HL-60/S4 treated with retinoic acid at 250 ng/mL for 4 days and 3 days (cell line): Measurements from ENCODE around the gene ZMYND10.

Experiments used
- in situ Hi-C: fragments of 300-500 bp; cut with MboI; formaldehyde crosslinking; loops from 2 replicates; pipeline ENCODE4 v1.7.0; 2022; ENCODE audit warnings: low sequenced_read_pairs

ZMYND10 gene

GRCh38 chr3:50293079-50293801, 52.3 kb downstream of the ZMYND10 start:
- in situ Hi-C loops, result no loop called here

GRCh38 chr3:50292159-50293078, 53.1 kb downstream of the ZMYND10 start, which contains the start of gene IFRD2:
TSS of gene IFRD2 (minus strand) at chr3:50292429. CDS start at chr3:50292274, 155 bp downstream.
- in situ Hi-C loops, result no loop called here
